ENCODE measurements around the gene ATG10. TPM values are rescaled to one million over a fixed set of nuclear protein-coding genes. Genes with fewer than 3 reads are reported as not detected.
A peak's percentile ranks its signal among the peaks of the same experiment; 100 is the strongest.

The ATG10 gene
- total RNA-seq, 2 donors from 2014 or later = 6.1 to 8.0 TPM

GRCh38 chr5:82278711-82279370 lies 307.0 kb downstream of the ATG10 start:
- Mint-ChIP-seq H3K27me3 (no peaks in the 10 kb centered on the region), H3K9me3 (no peaks in the 10 kb centered on the region), H3K4me1 (peaks cover 26% of the 10 kb centered on the region), H3K36me3 (ENCODE audit: low read depth) (peaks cover 51% of the 10 kb centered on the region), H3K4me3 (peak overlapping the region; percentile 96), H3K27ac (peak overlapping the region; percentile 100)
- no peak for ATAC-seq (replicated peaks)

DNA sequence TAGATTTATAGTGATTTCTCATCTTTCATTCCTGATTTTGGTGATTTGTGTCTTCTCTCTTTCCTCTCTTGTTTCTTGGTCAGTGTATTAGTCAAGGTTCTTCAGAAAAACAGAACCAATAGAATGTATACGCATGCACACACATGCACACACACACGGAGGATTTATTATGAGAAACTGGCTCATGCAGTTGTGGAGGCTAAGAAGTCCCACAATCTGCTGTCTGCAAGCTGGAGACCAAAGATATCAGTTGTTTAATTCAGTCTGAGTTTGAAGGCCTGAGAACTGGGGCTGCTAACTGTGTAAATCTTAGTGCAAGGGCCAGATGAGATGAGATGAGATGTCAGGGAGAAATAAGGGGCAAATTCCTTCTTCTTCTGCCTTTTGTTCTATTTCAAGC lies 312.1 kb downstream of the ATG10 start:
- peaks cover under 1% of the 10 kb centered on the region for H3K36me3 Mint-ChIP-seq (ENCODE audit: low read depth)
- no peak overlapping the region for H3K4me3 Mint-ChIP-seq
- no peak for ATAC-seq (replicated peaks)
- H3K27ac Mint-ChIP-seq = no peak overlapping the region
- peaks cover 12% of the 10 kb centered on the region for H3K4me1 Mint-ChIP-seq
- no peaks in the 10 kb centered on the region for H3K27me3 Mint-ChIP-seq
- H3K9me3 Mint-ChIP-seq = no peaks in the 10 kb centered on the region

DNA sequence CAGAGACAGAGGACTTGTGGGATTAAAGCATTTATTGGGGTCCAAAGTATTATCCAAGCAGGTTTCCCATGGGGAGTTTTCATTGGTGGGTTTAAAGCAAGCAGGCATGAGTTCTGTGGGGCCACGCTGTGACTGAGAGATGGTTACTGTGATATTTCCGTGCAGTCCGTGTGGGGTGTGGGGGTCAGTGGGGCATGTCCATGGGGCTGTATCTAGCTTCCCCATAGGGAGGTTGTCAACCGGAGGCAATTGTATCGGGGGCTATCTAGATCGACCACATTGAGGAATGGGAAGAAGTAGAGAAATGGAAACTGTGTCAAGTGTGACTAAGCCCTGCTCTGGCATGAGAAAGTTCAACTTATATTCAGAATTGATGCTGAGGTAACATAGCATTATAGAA lies 313.4 kb downstream of the ATG10 start:
- Mint-ChIP-seq H3K4me1 (peaks cover 2% of the 10 kb centered on the region), H3K36me3 (ENCODE audit: low read depth) (no peaks in the 10 kb centered on the region), H3K27ac (no peak overlapping the region), H3K4me3 (no peak overlapping the region), H3K9me3 (no peaks in the 10 kb centered on the region), H3K27me3 (no peaks in the 10 kb centered on the region)
- ATAC-seq (replicated peaks) = no peak

GRCh38 chr5:82287625-82288024 lies 315.8 kb downstream of the ATG10 start:
- no peaks in the 10 kb centered on the region for H3K27me3 Mint-ChIP-seq
- no peaks in the 10 kb centered on the region for H3K36me3 Mint-ChIP-seq (ENCODE audit: low read depth)
- H3K4me1 Mint-ChIP-seq = no peaks in the 10 kb centered on the region
- ATAC-seq (replicated peaks) = no peak
- no peak overlapping the region for H3K27ac Mint-ChIP-seq
- H3K9me3 Mint-ChIP-seq = no peaks in the 10 kb centered on the region
- no peak overlapping the region for H3K4me3 Mint-ChIP-seq

- Mint-ChIP-seq H3K36me3 (ENCODE audit: low read depth) (no peaks in the 10 kb centered on the region), H3K27ac (no peak overlapping the region), H3K4me1 (no peaks in the 10 kb centered on the region), H3K9me3 (no peaks in the 10 kb centered on the region), H3K27me3 (no peaks in the 10 kb centered on the region), H3K4me3 (no peak overlapping the region)
- ATAC-seq (replicated peaks) = no peak
These were observed 318.2 kb downstream of the ATG10 start for GRCh38 chr5:82290005-82290404.

DNA sequence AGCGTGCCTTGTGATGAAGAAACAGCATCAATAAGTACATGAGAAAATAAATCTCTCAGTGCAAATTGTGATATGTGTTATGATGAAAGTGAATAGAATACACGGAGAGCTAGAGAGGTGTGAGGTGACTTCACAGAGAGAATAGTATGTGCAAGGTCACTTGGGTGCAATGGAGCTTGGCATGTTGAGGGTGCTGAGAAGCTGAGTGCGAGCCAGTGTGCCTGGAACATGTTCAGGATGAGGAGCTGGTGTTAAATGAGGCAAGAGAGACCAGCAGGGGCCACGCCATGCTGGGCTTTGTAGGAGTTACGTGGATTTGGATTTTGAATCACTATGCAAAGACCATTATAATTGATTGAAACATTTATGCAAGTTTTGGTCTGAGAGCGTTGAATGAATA lies 319.1 kb downstream of the ATG10 start:
- H3K27ac Mint-ChIP-seq = no peak overlapping the region
- no peaks in the 10 kb centered on the region for H3K9me3 Mint-ChIP-seq

DNA sequence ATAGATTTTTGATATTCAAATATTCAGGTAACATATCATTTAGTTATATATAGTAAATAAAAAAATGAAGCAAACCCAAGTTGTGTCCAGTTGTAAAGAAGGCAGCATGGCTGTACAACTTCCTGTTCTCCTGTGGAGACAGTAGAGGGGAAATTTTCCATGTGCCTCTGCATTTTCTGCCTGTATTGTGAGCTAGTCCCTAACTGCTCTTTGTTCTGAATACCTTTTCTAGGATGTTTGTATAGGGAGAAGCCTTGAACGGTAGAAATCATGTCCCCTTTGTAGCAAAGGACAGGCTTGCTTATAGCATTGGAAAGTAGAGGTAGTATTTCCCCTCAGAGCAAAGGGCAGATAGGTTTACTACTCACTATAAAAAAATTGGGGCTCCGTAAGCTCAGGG lies 319.6 kb downstream of the ATG10 start:
- no peaks in the 10 kb centered on the region for H3K4me1 Mint-ChIP-seq
- H3K27ac Mint-ChIP-seq = no peak overlapping the region
- no peaks in the 10 kb centered on the region for H3K27me3 Mint-ChIP-seq
- H3K4me3 Mint-ChIP-seq = no peak overlapping the region
- no peaks in the 10 kb centered on the region for H3K9me3 Mint-ChIP-seq
- H3K36me3 Mint-ChIP-seq (ENCODE audit: low read depth) = no peaks in the 10 kb centered on the region
- ATAC-seq (replicated peaks) = no peak

More for the DNA sequence above, 319.1 kb downstream of the ATG10 start:
- ATAC-seq (replicated peaks) = no peak
- Mint-ChIP-seq H3K36me3 (ENCODE audit: low read depth) (no peaks in the 10 kb centered on the region), H3K4me3 (no peak overlapping the region), H3K27me3 (no peaks in the 10 kb centered on the region), H3K4me1 (no peaks in the 10 kb centered on the region)

DNA sequence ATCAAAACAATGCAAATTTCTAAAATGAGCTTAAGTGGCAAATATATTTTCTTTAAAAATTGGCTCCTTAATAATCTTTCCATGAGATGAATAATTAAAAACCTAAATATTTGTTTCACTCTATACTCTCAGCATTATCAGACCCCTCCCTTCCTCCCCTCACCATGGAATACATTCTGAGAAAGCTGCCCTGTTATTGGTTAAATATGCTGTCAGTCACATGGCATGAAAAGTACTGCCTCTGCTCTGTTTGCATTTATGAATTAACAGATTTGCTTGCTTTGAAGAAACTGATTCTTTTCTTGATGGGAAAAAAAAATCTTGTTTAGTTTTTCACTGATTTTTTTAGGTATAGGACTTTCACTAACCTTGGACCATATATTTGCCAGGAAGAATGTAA lies 323.3 kb downstream of the ATG10 start:
- H3K27ac Mint-ChIP-seq = no peak overlapping the region
- H3K4me3 Mint-ChIP-seq = no peak overlapping the region
- no peaks in the 10 kb centered on the region for H3K36me3 Mint-ChIP-seq (ENCODE audit: low read depth)
- ATAC-seq (replicated peaks) = no peak
- no peaks in the 10 kb centered on the region for H3K4me1 Mint-ChIP-seq
- H3K27me3 Mint-ChIP-seq = no peaks in the 10 kb centered on the region
- H3K9me3 Mint-ChIP-seq = no peaks in the 10 kb centered on the region

GRCh38 chr5:82295959-82296531 lies 324.2 kb downstream of the ATG10 start:
- Mint-ChIP-seq H3K9me3 (no peaks in the 10 kb centered on the region), H3K36me3 (ENCODE audit: low read depth) (no peaks in the 10 kb centered on the region), H3K27me3 (no peaks in the 10 kb centered on the region), H3K4me3 (no peak overlapping the region), H3K27ac (no peak overlapping the region), H3K4me1 (no peaks in the 10 kb centered on the region)
- ATAC-seq (replicated peaks) = peak; percentile 12

DNA sequence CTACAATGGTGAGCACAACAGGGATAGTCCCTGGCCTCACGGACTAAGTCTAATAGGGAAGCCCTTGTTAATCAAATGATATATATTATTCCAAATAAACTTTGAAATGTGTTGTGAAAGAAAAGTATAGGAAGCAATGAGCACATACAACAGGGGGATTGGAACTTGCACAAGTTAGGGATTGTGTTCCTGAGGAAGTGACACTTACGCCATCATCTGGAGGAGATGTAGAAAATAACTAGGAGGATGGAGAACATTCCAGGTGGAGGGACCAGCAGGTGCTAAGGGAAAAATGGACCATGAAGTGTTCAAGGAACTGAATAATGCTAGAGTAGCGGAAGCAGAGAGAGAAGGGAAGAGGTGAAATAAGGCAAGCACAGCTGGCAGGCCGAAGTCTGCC lies 325.1 kb downstream of the ATG10 start:
- no peak for ATAC-seq (replicated peaks)
- no peak overlapping the region for H3K27ac Mint-ChIP-seq
- no peaks in the 10 kb centered on the region for H3K4me1 Mint-ChIP-seq
- no peaks in the 10 kb centered on the region for H3K9me3 Mint-ChIP-seq
- no peaks in the 10 kb centered on the region for H3K36me3 Mint-ChIP-seq (ENCODE audit: low read depth)
- H3K4me3 Mint-ChIP-seq = no peak overlapping the region
- no peaks in the 10 kb centered on the region for H3K27me3 Mint-ChIP-seq

DNA sequence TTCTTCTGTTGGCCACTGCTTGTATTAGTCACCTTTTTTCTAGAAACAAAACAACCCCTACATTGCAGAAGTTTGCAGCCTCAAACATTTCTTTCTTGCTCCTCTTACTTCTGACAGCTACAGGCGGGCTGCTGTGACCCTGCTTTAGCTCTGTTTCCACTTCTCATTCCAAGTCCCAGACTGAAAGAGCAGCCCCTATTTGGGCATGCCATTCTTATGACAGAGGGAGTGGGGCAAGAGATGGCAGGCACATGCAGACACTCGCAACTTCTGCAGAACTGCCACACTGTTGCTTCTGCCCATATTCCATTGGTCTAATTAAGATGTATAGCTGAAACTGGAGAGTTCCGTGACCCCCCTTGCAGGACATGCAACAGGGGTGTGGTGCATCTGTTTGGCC lies 325.9 kb downstream of the ATG10 start:
- no peaks in the 10 kb centered on the region for H3K9me3 Mint-ChIP-seq
- no peak overlapping the region for H3K4me3 Mint-ChIP-seq
- no peaks in the 10 kb centered on the region for H3K27me3 Mint-ChIP-seq
- H3K36me3 Mint-ChIP-seq (ENCODE audit: low read depth) = no peaks in the 10 kb centered on the region
- no peak for ATAC-seq (replicated peaks)
- H3K4me1 Mint-ChIP-seq = no peaks in the 10 kb centered on the region
- no peak overlapping the region for H3K27ac Mint-ChIP-seq

GRCh38 chr5:82298668-82299067 lies 326.8 kb downstream of the ATG10 start:
- H3K27me3 Mint-ChIP-seq = no peaks in the 10 kb centered on the region
- no peaks in the 10 kb centered on the region for H3K4me1 Mint-ChIP-seq
- H3K4me3 Mint-ChIP-seq = no peak overlapping the region
- H3K27ac Mint-ChIP-seq = no peak overlapping the region
- H3K36me3 Mint-ChIP-seq (ENCODE audit: low read depth) = no peaks in the 10 kb centered on the region
- no peak for ATAC-seq (replicated peaks)
- no peaks in the 10 kb centered on the region for H3K9me3 Mint-ChIP-seq

GRCh38 chr5:82301190-82301589 lies 329.4 kb downstream of the ATG10 start:
- ATAC-seq (replicated peaks) = no peak

More at GRCh38 chr5:82301190-82301589, 329.4 kb downstream of the ATG10 start:
- Mint-ChIP-seq H3K27me3 (no peaks in the 10 kb centered on the region), H3K9me3 (no peaks in the 10 kb centered on the region), H3K4me1 (no peaks in the 10 kb centered on the region), H3K27ac (no peak overlapping the region), H3K4me3 (no peak overlapping the region), H3K36me3 (ENCODE audit: low read depth) (no peaks in the 10 kb centered on the region)

All from activated T-helper 17 cell treated with anti-CD3 and anti-CD28 coated beads, Interleukin-2, amount 50 U/mL, for 72 hours (primary cell).